ENCODE data around the gene ERCC5. TPM values are rescaled to one million over a fixed set of nuclear protein-coding genes. Genes with fewer than 3 reads are reported as not detected.
A peak's percentile ranks its signal among the peaks of the same experiment; 100 is the strongest.

The ERCC5 gene
- polyA plus RNA-seq, 1 donor (not counting 4 experiments of a cell fraction or from before 2014, with no cell fraction given), result 40.3 TPM

GRCh38 chr13:102836471-102836870 is 9.4 kb upstream of the ERCC5 start:
- Histone ChIP-seq H3K9ac (ENCODE audit: control insufficient read depth, extremely low read depth, insufficient read depth, low read length) (no peak overlapping the region), H3K27me3 (ENCODE audit: control insufficient read depth, extremely low read depth, insufficient read depth, low read length) (no peaks in the 10 kb centered on the region), H3K79me2 (ENCODE audit: control insufficient read depth, insufficient read depth, low read length) (no peaks in the 10 kb centered on the region), H3K27ac (ENCODE audit: control insufficient read depth, insufficient read depth, low read length) (no peak overlapping the region), H3K4me2 (ENCODE audit: control insufficient read depth, extremely low read depth, insufficient read depth, low read depth, low read length) (no peak overlapping the region), H3K9me1 (ENCODE audit: control insufficient read depth, extremely low read depth, insufficient read depth, low read length) (no peaks in the 10 kb centered on the region), H4K20me1 (ENCODE audit: control insufficient read depth, extremely low read depth, insufficient read depth, low read length) (no peaks in the 10 kb centered on the region), H3K9me3 (ENCODE audit: control insufficient read depth, low read depth, low read length) (no peaks in the 10 kb centered on the region), H3K4me1 (ENCODE audit: control insufficient read depth, extremely low read depth, insufficient read depth, low read length) (no peaks in the 10 kb centered on the region), H3K4me3 (ENCODE audit: control insufficient read depth in 2 of 3, extremely low read depth in 1 of 3, insufficient read depth in 2 of 3, low read depth in 1 of 3, low read length in 3 of 3) (no peak overlapping the region), H3K36me3 (ENCODE audit: control insufficient read depth in 2 of 2, extremely low read depth in 1 of 2, insufficient read depth in 2 of 2, low read length in 2 of 2) (peaks cover 0 to 10% of the 10 kb centered on the region in 2 experiments), H2AFZ (ENCODE audit: control insufficient read depth, low read length) (no peak overlapping the region)
- TF ChIP-seq EZH2 (IDR thresholded peaks at IDR 0.05; ENCODE audit: low read length) (no peak), CTCF (optimal IDR thresholded peaks at IDR 0.05 in 1 of 3, IDR thresholded peaks at IDR 0.05 in 1 of 3, conservative IDR thresholded peaks at IDR 0.05 in 1 of 3; ENCODE audit: extremely low read depth in 1 of 3, insufficient read depth in 2 of 3, low read length in 3 of 3) (no peak)
- FAIRE-seq, result peak; percentile 20
- no peak for DNase-seq (ENCODE audit: low read depth, low spot score)
- dilution Hi-C loops (cut with MboI; ENCODE audit: extremely low pct_ligation_motif_present, low sequenced_read_pairs), result no loop called here

GRCh38 chr13:102838273-102838672 is 7.6 kb upstream of the ERCC5 start:
- no peak overlapping the region for H3K4me2 ChIP-seq (ENCODE audit: control insufficient read depth, extremely low read depth, insufficient read depth, low read depth, low read length)
- no peak overlapping the region for H2AFZ ChIP-seq (ENCODE audit: control insufficient read depth, low read length)
- peaks cover 0 to 12% of the 10 kb centered on the region in 2 experiments for H3K36me3 ChIP-seq (ENCODE audit: control insufficient read depth in 2 of 2, extremely low read depth in 1 of 2, insufficient read depth in 2 of 2, low read length in 2 of 2)
- H3K4me1 ChIP-seq (ENCODE audit: control insufficient read depth, extremely low read depth, insufficient read depth, low read length), result no peaks in the 10 kb centered on the region
- no peaks in the 10 kb centered on the region for H3K9me3 ChIP-seq (ENCODE audit: control insufficient read depth, low read depth, low read length)
- H3K27ac ChIP-seq (ENCODE audit: control insufficient read depth, insufficient read depth, low read length), result no peak overlapping the region
- TF ChIP-seq CTCF (optimal IDR thresholded peaks at IDR 0.05 in 1 of 3, IDR thresholded peaks at IDR 0.05 in 1 of 3, conservative IDR thresholded peaks at IDR 0.05 in 1 of 3; ENCODE audit: extremely low read depth in 1 of 3, insufficient read depth in 2 of 3, low read length in 3 of 3) (no peak), EZH2 (IDR thresholded peaks at IDR 0.05; ENCODE audit: low read length) (no peak)
- H4K20me1 ChIP-seq (ENCODE audit: control insufficient read depth, extremely low read depth, insufficient read depth, low read length), result no peaks in the 10 kb centered on the region
- FAIRE-seq (no peak), DNase-seq (ENCODE audit: low read depth, low spot score) (no peak)
- no peak overlapping the region for H3K4me3 ChIP-seq (ENCODE audit: control insufficient read depth in 2 of 3, extremely low read depth in 1 of 3, insufficient read depth in 2 of 3, low read depth in 1 of 3, low read length in 3 of 3)
- no peaks in the 10 kb centered on the region for H3K27me3 ChIP-seq (ENCODE audit: control insufficient read depth, extremely low read depth, insufficient read depth, low read length)
- dilution Hi-C loops (cut with MboI; ENCODE audit: extremely low pct_ligation_motif_present, low sequenced_read_pairs), result no loop called here
- H3K9ac ChIP-seq (ENCODE audit: control insufficient read depth, extremely low read depth, insufficient read depth, low read length), result no peak overlapping the region
- H3K79me2 ChIP-seq (ENCODE audit: control insufficient read depth, insufficient read depth, low read length), result no peaks in the 10 kb centered on the region
- no peaks in the 10 kb centered on the region for H3K9me1 ChIP-seq (ENCODE audit: control insufficient read depth, extremely low read depth, insufficient read depth, low read length)

Data from keratinocyte (primary cell).